Thyroid gland (tissue), 4 donors: ENCODE measurements around the gene MYO1A. TPM values are rescaled to one million over a fixed set of nuclear protein-coding genes. Genes with fewer than 3 reads are reported as not detected.
A peak's percentile ranks its signal among the peaks of the same experiment; 100 is the strongest.

Source experiments
- DNase-seq, 2 donors: peaks; one replicate each; pipeline ENCODE4 v3.0.0-alpha.2; 2019
- H3K27ac ChIP-seq, 3 donors: fragments of 200-600 bp; sonication (generic); 1 replicate in 2 of 3; 2 replicates in 1 of 3; pipeline ENCODE4 v1.5.1; 2016 to 2019; ENCODE audit warnings: mild to moderate bottlenecking in 1 of 3, moderate library complexity in 1 of 3
- H3K27me3 ChIP-seq: fragments of 200-600 bp; sonication (generic); one replicate; pipeline ENCODE4 v1.5.1; 2019
- H3K36me3 ChIP-seq, 2 donors: fragments of 200-600 bp; sonication (generic); one replicate each; pipeline ENCODE4 v1.5.1; 2016 to 2019
- H3K4me1 ChIP-seq, 2 donors: fragments of 200-600 bp; sonication (generic); one replicate each; pipeline ENCODE4 v1.5.1; 2017 to 2019
- H3K4me3 ChIP-seq, 3 donors: fragments of 200-600 bp; sonication (generic); replicated peaks in 1 of 3; 1 replicate in 2 of 3; 2 replicates in 1 of 3; pipeline ENCODE4 v1.5.1; 2016; ENCODE audit warnings: mild to moderate bottlenecking in 1 of 3
- H3K9me3 ChIP-seq: fragments of 200-600 bp; sonication (generic); one replicate; pipeline ENCODE4 v1.5.1; 2017
- CTCF ChIP-seq, 6 experiments: fragments of 200-600 bp in 3 of 6; fragments of 450-650 bp in 3 of 6; sonication (generic) in 3 of 6; IDR thresholded peaks; one replicate each; pipeline ENCODE4 v1.5.1; 2016 to 2019; ENCODE audit warnings: antibody characterized with exemption in 6 of 6, mild to moderate bottlenecking in 2 of 6, inconsistent platforms in 1 of 6, moderate library complexity in 1 of 6
- POLR2A ChIP-seq, 2 donors: fragments of 450-650 bp; IDR thresholded peaks; one replicate each; pipeline ENCODE4 v1.6.1; 2017; ENCODE audit warnings: antibody characterized with exemption in 2 of 2, mild to moderate bottlenecking in 2 of 2, moderate library complexity in 1 of 2
- WGBS, 2 donors: methylation state at CpG; one replicate each; pipeline ENCODE4 v1.1.5; 2017; 5-methylcytosine and 5-hydroxymethylcytosine counted together
- intact Hi-C: fragments of 100-400 bp; cut with DNase I; formaldehyde crosslinking; loops from one replicate; pipeline ENCODE4 v1.15.1; 2023
- total RNA-seq, 4 donors: library from RNA; depleted of rRNA; stranded (reverse); fragments of >200 nt; gene quantifications; one replicate each; pipeline ENCODE4 v1.2.3, GENCODE V29; 2016

Gene MYO1A
- total RNA-seq, 4 donors from 2014 or later: not detected

- Histone ChIP-seq H3K27me3 (no peaks in the 10 kb centered on the region), H3K4me1 (peaks cover 0 to 22% of the 10 kb centered on the region in 2 donors), H3K27ac (peak overlapping the region in 1 of 3 donors; percentile 4), H3K4me3 (no peak overlapping the region), H3K9me3 (no peaks in the 10 kb centered on the region), H3K36me3 (no peaks in the 10 kb centered on the region)
- DNase-seq: no peak
- no peak for TF ChIP-seq POLR2A (IDR thresholded peaks at IDR 0.05)
- no peak for TF ChIP-seq CTCF (IDR thresholded peaks at IDR 0.05)
- WGBS, 2 donors: 68 to 78% methylated on average over 7 of the region's 7 CpGs
- intact Hi-C loops: no loop called here
Observed at GRCh38 chr12:56990648-56991318, 59.1 kb downstream of the MYO1A start.

GRCh38 chr12:56989861-56990610, 59.9 kb downstream of the MYO1A start:
- no peaks in the 10 kb centered on the region for H3K27me3 ChIP-seq
- no peak overlapping the region for H3K4me3 ChIP-seq
- no peaks in the 10 kb centered on the region for H3K9me3 ChIP-seq
- H3K4me1 ChIP-seq: peaks cover 0 to 22% of the 10 kb centered on the region in 2 donors
- TF ChIP-seq CTCF (IDR thresholded peaks at IDR 0.05) (no peak), POLR2A (IDR thresholded peaks at IDR 0.05) (no peak)
- WGBS, 2 donors: 83 to 86% methylated on average over 7 of the region's 7 CpGs
- no peak for DNase-seq
- no peaks in the 10 kb centered on the region for H3K36me3 ChIP-seq
- intact Hi-C loops: loop anchor here (5.0 to 10.0 kb wide), 2 partner anchors 145 to 233 kb away; no protein-coding TSS in a partner anchor
- no peak overlapping the region for H3K27ac ChIP-seq

- Histone ChIP-seq H3K27ac (no peak overlapping the region), H3K27me3 (no peaks in the 10 kb centered on the region), H3K4me3 (no peak overlapping the region), H3K9me3 (no peaks in the 10 kb centered on the region), H3K36me3 (no peaks in the 10 kb centered on the region), H3K4me1 (peaks cover 0 to 22% of the 10 kb centered on the region in 2 donors)
- DNase-seq: no peak
- intact Hi-C loops: loop anchor here (5.0 to 10.0 kb wide), 2 partner anchors 143 to 231 kb away; no protein-coding TSS in a partner anchor
- WGBS, 2 donors: 54 to 75% methylated on average over 5 of the region's 5 CpGs
- TF ChIP-seq POLR2A (IDR thresholded peaks at IDR 0.05) (no peak), CTCF (IDR thresholded peaks at IDR 0.05) (no peak)
Observed at GRCh38 chr12:56988207-56988739, 61.7 kb downstream of the MYO1A start.

- no peak overlapping the region for H3K4me3 ChIP-seq
- intact Hi-C loops: loop anchor here (5.0 to 10.0 kb wide), 2 partner anchors 143 to 230 kb away; no protein-coding TSS in a partner anchor
- DNase-seq: peak; percentile 76 to 84
Observed at GRCh38 chr12:56987551-56988053, 62.3 kb downstream of the MYO1A start.

More at GRCh38 chr12:56987551-56988053, 62.3 kb downstream of the MYO1A start:
- Histone ChIP-seq H3K36me3 (no peaks in the 10 kb centered on the region), H3K27ac (no peak overlapping the region), H3K9me3 (no peaks in the 10 kb centered on the region), H3K27me3 (no peaks in the 10 kb centered on the region), H3K4me1 (peaks cover 0 to 22% of the 10 kb centered on the region in 2 donors)
- TF ChIP-seq CTCF (IDR thresholded peaks at IDR 0.05) (peak; percentile 91 to 97 (median 92)), POLR2A (IDR thresholded peaks at IDR 0.05) (no peak)
- 23 to 27% methylated on average over 11 of the region's 11 CpGs for WGBS, 2 donors
